NCI-H187 treated with DMSO at 0.1 percent for 48 hours (cell line): ENCODE data around the gene VPS54.
"Not testable (repeated sequence)": the region's sequence is repeated elsewhere in the genome, so short reads cannot be mapped to it uniquely, and the experiment has no call there.

Source experiments
- DNase-seq: peaks from one replicate; lab custom pipeline; 2025; lab: John Stamatoyannopoulos, UW

VPS54 gene

DNA sequence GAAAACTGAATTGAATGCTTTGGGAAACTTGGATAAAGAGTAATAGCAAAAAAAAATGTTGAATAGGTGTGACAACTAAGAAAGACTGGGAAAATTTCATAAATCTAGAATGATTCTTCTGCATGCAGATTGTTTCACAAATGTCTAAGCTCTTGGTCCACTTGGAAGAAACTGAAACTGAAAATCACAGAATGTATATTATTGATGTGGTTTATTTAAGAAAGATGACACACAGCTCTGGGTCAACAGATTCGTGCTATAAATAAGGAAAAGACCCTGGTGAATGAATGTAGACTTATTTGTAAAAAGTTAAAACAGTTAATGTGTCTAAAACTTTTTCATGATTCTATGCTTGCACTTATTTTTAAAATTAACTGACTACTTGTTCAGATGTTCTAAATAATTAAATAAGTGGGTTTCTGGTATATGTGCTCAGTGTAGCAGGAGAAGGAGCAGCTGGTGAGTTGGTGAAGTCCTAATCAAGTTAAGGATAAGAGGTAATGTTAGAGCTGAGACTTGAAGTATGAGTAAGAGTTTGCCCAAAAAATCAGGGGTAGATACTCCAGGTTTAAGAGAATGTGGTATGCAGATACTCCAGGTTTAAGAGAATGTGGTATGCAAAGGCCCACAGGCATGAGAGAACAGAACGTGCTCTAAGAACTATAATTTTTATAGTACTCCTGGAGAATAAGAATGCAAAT lies 153.1 kb downstream of the VPS54 start:
- no peak for DNase-seq

DNA sequence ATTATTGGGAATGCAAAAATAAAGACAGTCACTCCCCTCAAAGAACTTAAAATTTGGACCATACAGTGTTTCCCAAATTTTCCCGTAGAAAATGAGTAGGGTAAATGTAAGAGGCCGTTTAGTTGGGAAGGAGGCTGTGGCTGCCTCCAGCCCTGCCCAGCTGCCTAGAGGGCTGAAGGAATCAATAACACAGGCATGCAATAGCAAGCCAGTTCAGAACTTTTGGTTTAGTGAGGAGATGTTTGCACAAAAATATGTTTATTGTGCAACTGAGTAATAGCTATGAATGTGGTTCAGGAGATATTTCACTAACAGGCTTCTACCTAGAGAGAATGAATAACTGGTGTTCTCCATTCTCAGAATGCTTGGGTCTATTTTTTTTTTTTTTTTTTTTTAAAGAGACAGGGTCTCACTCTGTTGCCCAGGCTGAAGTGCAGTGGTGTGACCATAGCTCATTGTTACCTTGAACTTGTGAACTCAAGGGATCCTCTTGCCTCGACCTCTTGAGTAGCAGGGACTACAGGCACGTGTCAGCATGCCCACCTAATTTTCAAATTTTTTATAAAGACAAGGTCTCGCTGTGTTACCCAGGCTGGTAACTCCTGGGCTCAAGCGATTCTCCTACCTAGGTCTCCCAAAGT lies 153.9 kb downstream of the VPS54 start:
- DNase-seq: no peak

DNA sequence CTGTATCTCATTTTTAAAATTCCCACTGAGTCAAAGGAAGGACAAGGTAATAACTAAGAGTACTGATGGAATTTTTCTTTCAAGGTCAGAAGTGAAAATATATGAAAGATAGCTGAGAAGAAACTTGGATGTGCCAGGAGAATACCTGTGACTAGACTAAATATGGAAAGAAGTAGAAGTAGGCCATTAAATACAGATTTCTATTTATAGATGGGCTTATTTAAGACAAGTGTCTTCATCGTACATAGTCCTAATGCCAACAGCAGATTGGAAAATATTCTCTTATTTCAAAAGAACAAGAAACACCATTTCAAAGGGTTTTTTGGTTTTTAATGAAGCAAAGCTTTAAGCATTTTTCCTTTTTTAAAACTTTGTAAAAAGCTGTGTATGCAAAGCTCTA lies 155.5 kb downstream of the VPS54 start:
- no peak for DNase-seq

DNA sequence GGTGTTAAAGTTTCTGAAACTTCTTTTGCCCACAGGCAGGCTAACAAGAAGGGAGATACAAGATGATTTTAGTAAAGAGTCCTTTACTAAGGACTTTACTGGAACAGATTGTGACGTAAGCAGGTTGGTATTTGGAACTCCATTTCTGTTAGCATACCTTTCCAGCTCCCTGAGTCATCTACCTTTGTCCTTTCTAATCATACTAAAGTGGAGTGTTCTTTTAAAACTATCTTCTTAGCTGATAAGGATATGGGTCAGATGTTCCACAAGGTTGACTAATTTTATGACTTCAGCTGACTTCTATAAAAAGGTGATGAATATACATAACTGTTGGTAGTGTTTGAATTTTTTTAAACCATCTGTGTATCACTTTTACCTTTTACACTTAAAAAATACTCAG lies 156.4 kb downstream of the VPS54 start:
- no peak for DNase-seq

DNA sequence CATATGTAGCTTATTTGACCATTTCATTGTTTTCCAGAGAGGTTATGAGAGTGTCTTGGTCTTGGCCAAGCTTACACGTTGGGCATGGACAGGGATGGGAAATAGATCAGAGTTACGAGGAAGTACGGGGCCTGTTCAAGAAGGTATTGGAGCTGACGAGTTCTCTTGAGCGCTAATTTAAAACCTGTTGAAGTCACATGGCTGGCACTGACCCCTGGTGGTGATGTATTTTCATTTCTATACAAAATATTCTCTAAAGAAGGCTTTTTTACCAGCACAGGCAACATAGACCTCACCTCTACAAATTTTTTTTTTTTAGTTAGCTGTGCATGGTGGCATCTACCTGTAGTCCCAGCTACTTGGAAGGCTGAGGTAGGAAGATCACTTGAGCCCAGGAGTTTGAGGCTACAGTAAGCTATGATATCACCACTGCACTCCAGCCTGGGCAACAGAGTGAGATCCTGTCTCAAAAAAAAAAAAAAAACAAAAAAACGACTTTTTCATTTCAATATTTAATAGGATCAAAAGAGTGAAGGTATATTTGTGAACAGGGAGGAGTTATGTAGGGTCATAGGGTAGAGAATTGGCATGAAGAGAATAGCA lies 157.9 kb downstream of the VPS54 start:
- no peak for DNase-seq

DNA sequence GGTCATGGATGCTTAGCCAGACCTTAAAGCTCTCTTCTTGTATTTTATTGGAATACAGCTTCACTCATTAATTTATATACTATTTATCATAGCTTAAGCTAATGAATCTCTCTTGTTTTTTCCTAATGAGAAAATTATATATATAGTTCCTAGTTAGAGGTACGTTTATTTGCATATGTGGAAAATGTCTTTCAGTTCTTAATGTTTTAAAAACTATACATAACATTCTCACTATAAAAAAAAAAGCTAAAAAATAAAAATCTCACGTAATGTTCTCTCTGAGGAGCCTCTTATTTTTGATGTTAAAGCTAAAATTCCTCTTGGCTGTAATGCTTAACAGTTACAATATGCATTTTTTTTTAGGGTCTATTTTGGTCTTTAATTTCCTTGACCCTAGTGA lies 160.9 kb downstream of the VPS54 start:
- DNase-seq: no peak

DNA sequence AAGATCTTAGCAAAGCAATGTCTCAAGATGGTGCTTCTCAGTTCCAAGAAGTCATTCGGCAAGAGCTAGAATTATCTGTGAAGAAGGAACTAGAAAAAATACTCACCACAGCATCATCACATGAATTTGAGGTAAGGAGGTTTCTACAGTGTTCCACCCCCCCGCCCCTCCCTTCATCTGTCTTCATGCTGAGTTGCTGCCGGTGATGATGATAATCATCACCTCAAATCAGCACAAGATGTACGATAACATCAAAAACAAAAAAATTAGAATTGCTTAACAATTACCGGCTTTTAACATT lies 163.0 kb downstream of the VPS54 start:
- DNase-seq: no peak

DNA sequence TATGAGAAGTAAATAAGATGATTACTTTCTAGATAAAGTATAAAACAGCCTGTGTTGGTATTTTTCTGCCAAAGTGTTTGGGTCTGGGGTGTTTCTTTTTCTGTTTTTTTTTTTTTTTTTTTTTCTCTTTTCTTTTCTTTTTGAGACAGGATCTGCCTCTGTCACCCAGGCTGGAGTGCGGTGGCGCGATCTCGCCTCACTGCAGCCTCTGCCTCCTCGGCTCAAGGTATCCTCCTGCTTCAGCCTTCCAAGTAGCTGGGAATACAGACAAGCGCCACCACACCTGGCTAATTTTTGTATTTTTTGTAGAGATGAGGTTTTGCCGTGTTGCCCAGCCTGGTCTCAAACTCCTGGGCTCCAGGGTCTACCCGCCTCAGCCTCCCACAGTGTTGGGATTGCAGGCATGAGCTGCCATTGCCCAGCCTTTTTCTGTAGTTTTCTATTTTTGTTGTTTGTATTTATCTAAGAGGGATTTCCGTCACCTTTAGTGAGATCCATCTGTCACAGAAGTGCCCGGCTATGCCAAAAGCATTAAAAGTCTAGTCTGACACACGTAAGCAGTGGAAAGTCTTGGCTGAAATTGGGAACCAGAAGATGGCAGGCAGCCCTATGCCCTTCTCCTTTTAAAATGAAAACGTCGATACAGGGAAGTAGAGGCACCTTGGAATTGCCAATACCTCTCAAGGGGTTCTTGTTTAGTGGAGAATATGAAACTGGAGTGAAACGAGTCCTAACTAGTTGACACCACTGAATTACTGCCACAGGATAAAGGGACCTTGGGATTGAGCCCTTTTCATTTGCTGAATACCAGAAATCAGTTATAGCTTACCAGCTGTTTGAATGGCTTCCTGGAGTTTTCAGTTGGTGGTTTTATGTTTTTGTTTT lies 163.6 kb downstream of the VPS54 start:
- no peak for DNase-seq

DNA sequence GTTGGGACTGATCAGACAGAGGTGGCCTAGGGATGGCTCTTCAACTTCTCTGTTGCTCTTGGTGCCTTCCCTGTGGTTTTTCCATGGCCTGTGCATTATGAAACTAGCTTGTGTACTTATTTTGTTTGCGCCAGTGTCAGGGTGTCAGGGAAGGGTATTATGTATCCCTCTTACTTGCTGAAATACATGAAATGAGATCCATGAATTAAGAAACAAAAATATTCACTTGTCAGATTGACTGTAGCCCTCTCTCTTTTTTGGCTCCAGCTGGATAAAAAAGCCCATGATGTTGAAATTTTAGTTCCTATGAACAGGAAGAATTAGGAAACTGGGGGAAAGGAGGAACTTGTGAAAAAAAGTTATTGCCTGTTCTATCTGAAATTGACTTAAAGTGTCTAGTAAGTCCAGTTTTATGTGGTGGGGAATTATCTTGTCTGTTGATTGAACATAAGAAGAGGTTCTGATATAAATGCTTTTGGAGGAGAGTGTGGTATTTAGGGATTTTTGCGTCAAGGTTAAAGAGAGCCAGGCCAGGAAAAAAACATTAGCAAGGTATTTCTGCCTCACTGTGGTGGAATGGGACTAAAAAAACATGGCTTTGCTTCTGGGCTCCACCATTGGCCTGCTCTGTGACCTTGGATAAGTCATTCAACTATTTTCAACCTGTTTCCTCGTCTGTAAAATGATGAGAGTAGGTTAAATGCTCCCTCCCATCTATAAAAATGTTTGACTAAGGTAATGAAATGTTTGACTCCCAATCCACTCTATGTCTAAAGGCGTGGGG lies 165.5 kb downstream of the VPS54 start:
- no peak for DNase-seq

DNA sequence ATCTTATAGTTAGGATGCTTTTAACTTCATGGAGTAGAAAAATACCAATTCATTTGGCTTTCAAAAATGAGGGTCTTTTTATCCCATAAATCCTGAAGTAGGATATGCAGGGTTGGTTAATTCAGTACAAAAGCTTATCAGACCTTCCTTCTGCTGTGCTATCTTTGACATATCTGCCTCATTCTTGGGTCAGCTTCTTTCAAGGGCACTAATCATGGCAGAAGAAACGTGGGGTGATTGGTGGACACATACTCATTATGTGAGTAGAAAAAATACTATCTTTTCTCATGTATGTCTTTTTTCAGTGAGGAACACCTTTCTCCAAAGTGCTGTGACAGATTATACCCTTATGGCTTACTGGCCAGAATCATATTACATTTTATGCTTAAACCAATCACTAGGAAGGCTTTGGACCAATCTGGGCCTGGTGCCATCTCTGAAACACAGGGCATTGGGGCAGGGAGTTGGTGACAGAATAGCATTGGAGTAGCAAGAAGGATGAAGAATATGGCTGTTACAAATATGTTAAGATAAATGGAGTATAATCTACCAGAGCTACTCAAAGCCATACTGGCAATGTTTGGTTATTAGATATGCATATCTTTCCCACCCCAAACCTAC lies 167.4 kb downstream of the VPS54 start:
- DNase-seq: no peak

DNA sequence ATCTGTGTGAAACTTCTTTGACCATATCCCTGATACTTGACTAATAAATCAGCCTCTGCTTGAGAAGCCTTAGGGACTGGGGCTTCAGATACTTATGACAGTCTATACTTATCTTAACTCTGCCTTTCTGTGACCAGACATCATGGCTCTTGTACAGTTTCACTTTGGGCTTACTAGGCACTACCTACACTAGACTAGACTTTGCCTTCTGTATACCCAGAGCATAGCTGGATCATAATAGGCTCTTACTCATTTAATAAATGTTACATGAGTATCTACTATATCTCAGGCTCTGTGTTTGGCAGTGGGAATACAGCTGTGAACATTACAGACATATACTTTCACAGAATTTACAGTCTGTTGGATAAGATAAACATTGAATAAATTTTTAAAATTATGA lies 168.6 kb downstream of the VPS54 start:
- no peak for DNase-seq

DNA sequence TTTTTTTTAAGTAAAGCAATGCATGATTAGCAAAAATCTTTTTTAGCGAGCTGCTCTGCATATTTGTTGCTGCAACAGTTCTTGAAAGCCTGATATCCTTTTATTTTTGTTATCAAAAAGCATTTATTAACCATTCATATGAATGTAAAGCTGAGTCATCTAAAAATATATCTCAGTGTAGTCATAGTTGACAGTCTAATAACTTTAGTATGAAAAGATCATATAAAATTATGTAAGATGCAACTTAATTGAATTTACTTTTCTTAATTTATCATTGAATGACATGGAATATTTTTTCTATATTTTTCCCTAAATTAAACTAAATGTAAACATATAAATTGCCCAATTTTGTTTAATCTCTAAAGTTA lies 169.0 kb downstream of the VPS54 start:
- no peak for DNase-seq

DNA sequence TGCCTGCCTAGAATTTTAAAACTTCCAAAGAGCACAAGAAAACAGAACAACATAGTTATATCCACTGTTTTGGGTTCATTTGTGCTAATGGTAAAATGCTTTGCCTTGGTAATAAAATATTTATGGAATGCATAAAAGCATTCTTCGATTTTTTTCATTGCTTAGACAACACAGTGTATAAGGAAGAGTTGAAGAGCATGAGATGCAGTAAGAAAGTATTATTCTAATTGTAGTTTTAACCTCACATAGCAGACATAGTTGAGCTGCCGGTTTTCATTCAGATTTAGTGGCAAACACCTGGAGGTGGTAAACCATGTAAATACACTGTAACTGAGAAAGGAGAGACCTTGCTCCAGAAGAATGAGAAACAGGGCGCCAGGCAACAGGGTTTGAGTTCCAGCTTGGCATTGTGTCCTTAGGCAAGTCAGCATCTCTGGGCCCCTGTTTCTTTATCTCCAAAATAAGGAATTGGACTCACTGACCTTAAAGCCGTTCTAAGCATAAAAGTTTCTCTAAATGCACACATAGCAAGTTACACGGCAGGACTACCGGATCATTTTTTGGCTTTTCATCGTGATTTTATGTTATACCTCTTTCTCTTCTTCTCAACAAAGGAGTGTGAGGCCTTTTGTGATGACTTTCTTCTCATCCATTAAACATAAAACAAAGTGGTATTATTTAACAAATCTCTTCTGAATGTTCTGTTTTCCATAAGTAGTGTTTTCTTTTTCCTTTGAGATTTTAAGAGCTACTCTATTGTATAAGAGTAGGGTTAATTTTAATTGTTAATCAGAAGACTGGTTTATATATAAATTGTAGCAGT lies 169.6 kb downstream of the VPS54 start:
- no peak for DNase-seq

DNA sequence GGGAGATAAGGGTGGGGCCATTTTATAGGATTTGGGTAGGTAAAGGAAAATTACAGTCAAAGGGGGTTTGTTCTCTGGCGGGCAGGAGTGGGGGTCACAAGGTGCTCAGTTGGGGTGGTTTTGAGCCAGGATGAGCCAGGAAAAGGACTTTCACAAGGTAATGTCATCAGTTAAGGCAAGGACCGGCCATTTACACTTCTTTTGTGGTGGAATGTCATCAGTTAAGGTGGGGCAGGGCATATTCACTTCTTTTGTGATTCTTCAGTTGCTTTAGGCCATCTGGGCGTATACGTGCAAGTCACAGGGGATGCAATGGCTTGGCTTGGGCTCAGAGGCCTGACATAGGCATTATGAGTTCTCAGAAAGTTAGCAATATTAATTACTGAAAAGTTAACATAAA lies 171.7 kb downstream of the VPS54 start:
- not testable (repeated sequence) for DNase-seq

DNA sequence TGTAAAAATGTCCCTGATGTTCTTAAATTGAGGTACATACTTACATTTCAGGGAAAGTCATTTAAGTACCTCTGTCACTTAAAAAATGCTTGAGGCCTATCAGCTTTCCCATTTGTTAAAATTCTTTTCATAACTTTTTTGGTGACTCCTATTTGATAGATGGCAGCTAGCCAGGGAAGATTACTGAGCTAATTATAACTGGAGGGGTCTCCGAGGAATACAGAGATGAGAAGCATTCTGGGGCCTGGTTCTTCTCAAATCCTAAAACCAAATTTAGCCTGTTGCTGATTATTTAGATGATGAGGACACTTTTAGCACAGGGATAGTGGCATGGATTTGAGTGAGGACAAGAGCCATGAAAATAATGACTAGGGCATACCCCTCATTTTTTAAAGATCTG lies 172.7 kb downstream of the VPS54 start:
- no peak for DNase-seq

DNA sequence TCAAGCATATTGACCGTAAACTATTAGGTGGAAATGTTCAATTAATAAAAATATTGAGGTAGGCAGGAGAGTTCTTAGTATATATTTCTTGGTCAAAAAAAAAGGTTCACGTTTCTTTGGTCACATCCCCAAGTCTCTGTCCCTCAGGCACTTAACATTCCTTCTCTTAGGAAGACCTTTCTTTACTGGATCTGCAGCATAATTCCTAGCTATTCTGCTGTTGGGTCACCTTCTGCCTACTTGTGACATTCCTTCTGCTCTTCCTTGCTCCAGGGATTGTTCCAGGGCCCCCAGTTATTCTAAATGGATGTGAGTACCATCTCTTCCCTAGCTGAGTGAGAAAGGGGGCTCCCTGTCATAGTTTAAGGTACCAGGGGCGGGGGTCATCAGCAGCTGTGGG lies 173.4 kb downstream of the VPS54 start:
- DNase-seq: no peak

DNA sequence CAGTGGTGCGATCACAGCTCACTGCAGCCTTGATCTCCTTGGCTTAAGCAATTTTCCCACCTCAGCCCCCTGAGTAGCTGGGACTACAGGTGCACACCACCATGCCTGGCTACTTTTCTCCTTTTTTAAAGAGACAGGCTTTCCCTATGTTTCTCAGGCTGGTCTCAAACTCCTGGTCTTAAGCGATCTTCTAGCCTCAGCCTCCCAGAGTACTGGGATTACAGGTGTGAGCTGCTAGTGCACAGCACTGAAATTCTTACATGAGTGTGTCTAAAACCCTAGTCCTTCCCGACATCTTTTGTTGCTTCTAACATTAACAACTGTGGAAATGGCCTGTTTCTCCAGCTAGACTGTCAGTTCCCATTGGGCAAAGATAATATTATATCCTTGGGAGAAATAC lies 174.6 kb downstream of the VPS54 start:
- DNase-seq: no peak

DNA sequence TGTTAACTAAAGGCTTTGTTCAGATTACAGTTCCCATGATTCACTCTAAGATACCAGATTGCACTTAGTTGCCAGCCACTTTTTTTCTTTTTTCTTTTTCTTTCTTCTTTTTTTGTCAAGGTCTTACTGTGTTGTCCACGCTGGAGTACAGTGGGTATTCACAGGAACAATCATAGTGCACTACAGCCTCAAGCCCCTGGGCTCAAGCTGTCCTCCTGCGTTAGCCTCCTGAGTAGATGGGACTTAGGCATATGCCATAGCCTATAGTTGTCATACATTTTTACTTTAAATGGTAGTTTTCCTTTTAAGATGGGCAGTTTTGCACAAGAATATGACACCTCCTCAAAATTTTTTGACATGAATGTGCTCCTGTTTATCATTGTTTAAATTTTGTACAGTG lies 175.4 kb downstream of the VPS54 start:
- DNase-seq: no peak

DNA sequence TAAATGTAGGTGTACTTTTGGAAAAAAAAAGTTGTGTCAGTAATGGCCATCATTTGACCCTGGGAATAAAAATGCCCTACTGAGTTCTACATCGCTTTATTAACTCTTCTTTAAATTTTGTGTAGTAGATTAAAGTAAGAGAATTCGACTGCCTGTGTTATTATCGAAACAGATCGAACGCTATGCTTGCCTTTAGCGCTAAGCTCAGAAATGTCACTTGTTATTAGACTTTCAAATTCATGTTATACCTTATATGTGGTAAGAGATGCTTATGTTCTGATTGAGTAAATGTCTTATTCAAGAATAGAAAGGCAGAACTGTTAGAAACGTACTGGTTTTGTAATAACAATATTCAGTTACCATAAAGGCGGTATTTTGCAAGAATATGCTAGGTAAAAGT lies 176.1 kb downstream of the VPS54 start:
- no peak for DNase-seq

DNA sequence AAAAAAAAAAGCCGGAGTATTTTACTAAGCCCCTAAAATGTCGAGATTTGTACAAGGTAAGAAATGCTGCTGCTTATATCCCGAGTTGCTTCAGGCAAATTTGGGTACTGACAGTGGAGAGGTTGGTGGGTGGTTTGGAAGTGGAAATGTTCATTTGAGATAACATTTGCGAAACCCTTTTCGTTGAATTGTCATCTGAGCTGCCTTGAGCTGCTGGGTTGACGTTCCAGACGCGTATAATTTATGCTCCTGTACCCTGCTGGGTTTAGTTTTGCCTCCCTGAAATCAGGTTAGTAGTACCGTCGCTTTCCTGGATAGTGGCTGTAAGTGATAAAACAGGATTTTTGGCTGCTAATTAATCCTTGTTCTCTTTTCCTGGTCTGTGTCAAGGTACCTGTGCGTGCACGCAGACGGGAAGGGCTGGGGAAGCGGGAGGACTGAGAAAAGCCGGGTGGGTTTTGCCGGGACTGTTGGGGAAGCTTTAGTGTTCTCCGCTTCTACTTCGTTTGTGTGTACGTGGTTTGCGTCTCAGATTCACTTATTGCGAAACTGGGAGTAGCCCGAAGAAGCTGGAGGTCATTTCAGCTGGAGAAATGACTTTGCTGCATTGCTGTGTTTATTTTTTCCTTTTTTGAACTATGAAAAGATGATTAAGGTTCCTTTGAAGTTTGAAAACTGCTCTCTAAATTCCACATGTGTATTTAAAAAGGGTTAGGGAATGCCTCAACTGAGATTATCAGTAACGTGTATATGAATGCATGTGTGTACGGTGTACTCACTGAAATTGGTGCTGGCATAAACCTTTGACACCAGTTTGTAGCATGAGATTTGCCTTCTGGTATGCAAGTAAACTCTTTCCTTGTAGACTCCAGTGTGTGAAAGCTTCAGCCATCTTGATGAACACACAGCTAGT lies 176.8 kb downstream of the VPS54 start:
- DNase-seq: no peak
